ENCODE results near the gene CROCC2. TPM values are rescaled to one million over a fixed set of nuclear protein-coding genes. Genes with fewer than 3 reads are reported as not detected.

CROCC2 gene
- total RNA-seq, 1 experiment from 2014 or later: not detected

DNA sequence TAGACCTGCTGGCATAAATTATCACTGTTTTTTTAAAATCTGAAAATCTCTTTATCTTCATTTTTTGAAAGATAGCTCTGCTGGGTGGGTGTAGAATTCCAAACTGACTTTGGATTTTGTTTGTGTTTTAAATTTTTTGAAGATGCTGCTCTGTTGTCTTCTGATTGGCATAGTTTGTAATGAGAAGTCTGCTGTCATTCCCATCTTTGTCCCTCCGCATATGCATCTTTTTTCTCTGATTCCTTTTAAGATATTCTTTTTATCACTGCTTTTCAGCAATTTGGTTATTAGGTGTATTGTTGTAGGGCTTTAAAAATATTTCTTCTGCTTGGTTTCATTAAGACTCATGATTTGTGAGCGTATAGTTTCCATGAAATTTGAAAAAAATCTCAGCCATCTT is 99.4 kb downstream of the CROCC2 start:
- H3K36me3 ChIP-seq (ENCODE audit: control insufficient read depth in 1 of 2, insufficient read depth in 2 of 2, low read length in 2 of 2): 0 out of 4 replicates have a peak, but pooled peaks cover 0 to 7% of the 10 kb centered on the region in 2 experiments
- intact Hi-C loops (cut with micrococcal nuclease): no loop called here
- no peak overlapping the region for H3K4me3 ChIP-seq (replicated peaks in 1 of 2; ENCODE audit: low read depth in 1 of 2, low read length in 2 of 2)
- ATAC-seq (no peak), DNase-seq (ENCODE audit: low read depth, low spot score) (no peak)
- H3K9me2 ChIP-seq (ENCODE audit: insufficient read depth): no peaks in the 10 kb centered on the region
- TF ChIP-seq FOSL1 (IDR thresholded peaks at IDR 0.05; ENCODE audit: low read depth) (no peak), EZH2 (IDR thresholded peaks at IDR 0.05) (no peak), JUND (IDR thresholded peaks at IDR 0.05) (no peak), RAD21 (IDR thresholded peaks at IDR 0.05; ENCODE audit: low read depth) (no peak), SIN3A (IDR thresholded peaks at IDR 0.05; ENCODE audit: low read depth) (no peak), CEBPB (IDR thresholded peaks at IDR 0.05; ENCODE audit: low read depth) (no peak), CBX3 (IDR thresholded peaks at IDR 0.05; ENCODE audit: low read depth) (peak; percentile 51; the same call in 1 of the 2 replicates)
- TF ChIP-seq, protein P1, sequence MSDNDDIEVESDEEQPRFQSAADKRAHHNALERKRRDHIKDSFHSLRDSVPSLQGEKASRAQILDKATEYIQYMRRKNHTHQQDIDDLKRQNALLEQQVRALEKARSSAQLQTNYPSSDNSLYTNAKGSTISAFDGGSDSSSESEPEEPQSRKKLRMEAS (IDR thresholded peaks at IDR 0.05): no peak
- no peak overlapping the region for H3K27ac ChIP-seq (ENCODE audit: low read depth, low read length)
- no peaks in the 10 kb centered on the region; a peak in 1 of 4 replicates for H3K4me1 ChIP-seq (ENCODE audit: control insufficient read depth in 1 of 2, insufficient read depth in 2 of 2, low read length in 2 of 2)
- no peak overlapping the region for H3K9ac ChIP-seq (ENCODE audit: low read length)
- H3K79me2 ChIP-seq (ENCODE audit: insufficient read depth, low read length): no peaks in the 10 kb centered on the region
- H3K27me3 ChIP-seq (ENCODE audit: insufficient read depth, low read length): no peaks in the 10 kb centered on the region
- H3K4me2 ChIP-seq (ENCODE audit: low read length): no peak overlapping the region
- POLR2A ChIA-PET: no interaction called here
- H4K20me1 ChIP-seq (ENCODE audit: insufficient read depth): no peaks in the 10 kb centered on the region
- H3K9me3 ChIP-seq (ENCODE audit: control insufficient read depth in 1 of 2, insufficient read depth in 1 of 2, low read depth in 1 of 2, low read length in 2 of 2): peaks cover 13 to 14% of the 10 kb centered on the region in 2 experiments; a peak in 2 of 4 replicates
- no TSS peak for BruUV-seq (replicated peaks)
- CTCF ChIA-PET: no interaction called here
- no peak overlapping the region for H2AFZ ChIP-seq (ENCODE audit: low read depth, low read length, poor library complexity, severe bottlenecking)
- RAD21 ChIA-PET (ENCODE audit: low non-redundant PET in 1 of 2, low total read pairs in 2 of 2, uncharacterized antibody in 2 of 2, unreplicated experiment in 2 of 2): no interaction called here

DNA sequence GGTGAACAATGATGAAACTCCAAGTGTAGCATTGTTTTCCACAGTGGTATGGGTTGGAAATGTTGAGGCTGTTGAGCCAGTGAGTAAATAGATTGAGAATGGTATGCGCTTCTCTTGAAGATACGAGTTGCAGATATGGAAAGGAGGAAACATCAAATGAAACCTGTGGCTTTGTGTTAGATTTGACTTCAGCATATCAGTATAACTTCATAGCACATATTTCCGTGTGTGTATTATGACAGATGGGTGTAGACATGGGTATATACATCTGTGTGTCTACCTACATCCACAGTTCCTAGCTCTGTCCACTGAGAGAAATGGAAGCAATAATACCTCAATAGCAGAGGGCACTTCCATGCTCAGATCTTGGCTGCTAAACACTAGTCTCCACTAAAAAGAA is 100.3 kb downstream of the CROCC2 start:
- CTCF ChIA-PET: no interaction called here
- Histone ChIP-seq H3K79me2 (ENCODE audit: insufficient read depth, low read length) (no peaks in the 10 kb centered on the region), H3K9me2 (ENCODE audit: insufficient read depth) (no peaks in the 10 kb centered on the region), H2AFZ (ENCODE audit: low read depth, low read length, poor library complexity, severe bottlenecking) (no peak overlapping the region), H3K9me3 (ENCODE audit: control insufficient read depth in 1 of 2, insufficient read depth in 1 of 2, low read depth in 1 of 2, low read length in 2 of 2) (peaks cover 13 to 14% of the 10 kb centered on the region in 2 experiments; a peak in 2 of 4 replicates), H3K27ac (ENCODE audit: low read depth, low read length) (no peak overlapping the region), H3K27me3 (ENCODE audit: insufficient read depth, low read length) (no peaks in the 10 kb centered on the region), H3K36me3 (ENCODE audit: control insufficient read depth in 1 of 2, insufficient read depth in 2 of 2, low read length in 2 of 2) (0 out of 4 replicates have a peak, but pooled peaks cover 0 to 7% of the 10 kb centered on the region in 2 experiments), H3K4me2 (ENCODE audit: low read length) (no peak overlapping the region), H4K20me1 (ENCODE audit: insufficient read depth) (no peaks in the 10 kb centered on the region), H3K9ac (ENCODE audit: low read length) (no peak overlapping the region), H3K4me3 (replicated peaks in 1 of 2; ENCODE audit: low read depth in 1 of 2, low read length in 2 of 2) (no peak overlapping the region), H3K4me1 (ENCODE audit: control insufficient read depth in 1 of 2, insufficient read depth in 2 of 2, low read length in 2 of 2) (no peaks in the 10 kb centered on the region; a peak in 1 of 4 replicates)
- TSS peak; percentile 19 for BruUV-seq (replicated peaks)
- ATAC-seq (no peak), DNase-seq (ENCODE audit: low read depth, low spot score) (no peak)
- POLR2A ChIA-PET: no interaction called here
- RAD21 ChIA-PET (ENCODE audit: low non-redundant PET in 1 of 2, low total read pairs in 2 of 2, uncharacterized antibody in 2 of 2, unreplicated experiment in 2 of 2): no interaction called here
- TF ChIP-seq CBX3 (IDR thresholded peaks at IDR 0.05; ENCODE audit: low read depth) (no peak), CEBPB (IDR thresholded peaks at IDR 0.05; ENCODE audit: low read depth) (no peak), POLR2A (IDR thresholded peaks at IDR 0.05; ENCODE audit: borderline replicate concordance, extremely low read depth, insufficient read depth, insufficient read length) (no peak), POLR2AphosphoS5 (IDR thresholded peaks at IDR 0.05; ENCODE audit: low read depth, low read length) (no peak), ELF1 (IDR thresholded peaks at IDR 0.05; ENCODE audit: borderline replicate concordance, low read depth) (no peak), SRF (IDR thresholded peaks at IDR 0.05; ENCODE audit: low read depth) (no peak), YY1 (IDR thresholded peaks at IDR 0.05; ENCODE audit: extremely low read depth, insufficient replicate concordance, low read depth, low read length) (no peak), JUND (IDR thresholded peaks at IDR 0.05) (no peak), RAD21 (IDR thresholded peaks at IDR 0.05; ENCODE audit: low read depth) (no peak), ZNF274 (IDR thresholded peaks at IDR 0.05; ENCODE audit: low read depth, low read length) (no peak), ZFX (IDR thresholded peaks at IDR 0.05) (no peak), TCF7L2 (IDR thresholded peaks at IDR 0.05; ENCODE audit: borderline replicate concordance, extremely low read depth, insufficient read depth, insufficient read length) (no peak), SP1 (IDR thresholded peaks at IDR 0.05; ENCODE audit: low read depth) (no peak), EZH2phosphoT487 (IDR thresholded peaks at IDR 0.05; ENCODE audit: borderline replicate concordance) (no peak)
- TF ChIP-seq, protein P2, sequence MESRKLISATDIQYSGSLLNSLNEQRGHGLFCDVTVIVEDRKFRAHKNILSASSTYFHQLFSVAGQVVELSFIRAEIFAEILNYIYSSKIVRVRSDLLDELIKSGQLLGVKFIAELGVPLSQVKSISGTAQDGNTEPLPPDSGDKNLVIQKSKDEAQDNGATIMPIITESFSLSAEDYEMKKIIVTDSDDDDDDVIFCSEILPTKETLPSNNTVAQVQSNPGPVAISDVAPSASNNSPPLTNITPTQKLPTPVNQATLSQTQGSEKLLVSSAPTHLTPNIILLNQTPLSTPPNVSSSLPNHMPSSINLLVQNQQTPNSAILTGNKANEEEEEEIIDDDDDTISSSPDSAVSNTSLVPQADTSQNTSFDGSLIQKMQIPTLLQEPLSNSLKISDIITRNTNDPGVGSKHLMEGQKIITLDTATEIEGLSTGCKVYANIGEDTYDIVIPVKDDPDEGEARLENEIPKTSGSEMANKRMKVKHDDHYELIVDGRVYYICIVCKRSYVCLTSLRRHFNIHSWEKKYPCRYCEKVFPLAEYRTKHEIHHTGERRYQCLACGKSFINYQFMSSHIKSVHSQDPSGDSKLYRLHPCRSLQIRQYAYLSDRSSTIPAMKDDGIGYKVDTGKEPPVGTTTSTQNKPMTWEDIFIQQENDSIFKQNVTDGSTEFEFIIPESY (IDR thresholded peaks at IDR 0.05; ENCODE audit: extremely low read depth, insufficient replicate concordance, low read length): no peak
- TF ChIP-seq, protein P1 (IDR thresholded peaks at IDR 0.05): no peak
- intact Hi-C loops (cut with micrococcal nuclease): no loop called here
